ENCODE measurements around the gene CARD19.

Gene CARD19

GRCh38 chr9:93066978-93067603, 28.9 kb upstream of the CARD19 start:
- Histone ChIP-seq H3K4me1 (ENCODE audit: insufficient read depth, low read length) (peaks cover 14% of the 10 kb centered on the region), H3K9me3 (ENCODE audit: low read length) (no peaks in the 10 kb centered on the region), H3K9ac (ENCODE audit: low read length) (no peak overlapping the region), H3K36me3 (ENCODE audit: insufficient read depth, low read length) (no peaks in the 10 kb centered on the region), H3K27me3 (ENCODE audit: control insufficient read depth in 1 of 2, insufficient read depth in 2 of 2, low read length in 2 of 2) (no peaks in the 10 kb centered on the region), H3K27ac (ENCODE audit: low read depth, low read length) (no peak overlapping the region), H3K4me3 (ENCODE audit: low read depth in 1 of 2, low read length in 2 of 2) (no peak overlapping the region)

GRCh38 chr9:93068956-93069355, 27.1 kb upstream of the CARD19 start:
- no peak overlapping the region for H3K9ac ChIP-seq (ENCODE audit: low read length)
- no peaks in the 10 kb centered on the region for H3K36me3 ChIP-seq (ENCODE audit: insufficient read depth, low read length)
- no peak overlapping the region for H3K27ac ChIP-seq (ENCODE audit: low read depth, low read length)
- H3K4me3 ChIP-seq (ENCODE audit: low read depth in 1 of 2, low read length in 2 of 2) = no peak overlapping the region
- H3K9me3 ChIP-seq (ENCODE audit: low read length) = no peaks in the 10 kb centered on the region
- peaks cover 30% of the 10 kb centered on the region for H3K4me1 ChIP-seq (ENCODE audit: insufficient read depth, low read length)
- no peaks in the 10 kb centered on the region for H3K27me3 ChIP-seq (ENCODE audit: control insufficient read depth in 1 of 2, insufficient read depth in 2 of 2, low read length in 2 of 2)

- H3K9ac ChIP-seq (ENCODE audit: low read length) = no peak overlapping the region
- no peak overlapping the region for H3K4me3 ChIP-seq (ENCODE audit: low read depth in 1 of 2, low read length in 2 of 2)
- H3K27me3 ChIP-seq (ENCODE audit: control insufficient read depth in 1 of 2, insufficient read depth in 2 of 2, low read length in 2 of 2) = no peaks in the 10 kb centered on the region
- peaks cover 37% of the 10 kb centered on the region for H3K4me1 ChIP-seq (ENCODE audit: insufficient read depth, low read length)
- H3K36me3 ChIP-seq (ENCODE audit: insufficient read depth, low read length) = no peaks in the 10 kb centered on the region
- no peaks in the 10 kb centered on the region for H3K9me3 ChIP-seq (ENCODE audit: low read length)
- no peak overlapping the region for H3K27ac ChIP-seq (ENCODE audit: low read depth, low read length)
Observed at GRCh38 chr9:93071464-93071863, 24.6 kb upstream of the CARD19 start.

GRCh38 chr9:93072383-93072795, 23.6 kb upstream of the CARD19 start:
- no peaks in the 10 kb centered on the region for H3K9me3 ChIP-seq (ENCODE audit: low read length)
- no peak overlapping the region for H3K9ac ChIP-seq (ENCODE audit: low read length)
- H3K36me3 ChIP-seq (ENCODE audit: insufficient read depth, low read length) = no peaks in the 10 kb centered on the region
- H3K4me3 ChIP-seq (ENCODE audit: low read depth in 1 of 2, low read length in 2 of 2) = peak overlapping the region in 1 of 2 donors; percentile 28
- H3K27me3 ChIP-seq (ENCODE audit: control insufficient read depth in 1 of 2, insufficient read depth in 2 of 2, low read length in 2 of 2) = no peaks in the 10 kb centered on the region
- no peak overlapping the region for H3K27ac ChIP-seq (ENCODE audit: low read depth, low read length)
- H3K4me1 ChIP-seq (ENCODE audit: insufficient read depth, low read length) = peaks cover 37% of the 10 kb centered on the region

- H3K9ac ChIP-seq (ENCODE audit: low read length) = no peak overlapping the region
- H3K27ac ChIP-seq (ENCODE audit: low read depth, low read length) = no peak overlapping the region
- H3K4me3 ChIP-seq (ENCODE audit: low read depth in 1 of 2, low read length in 2 of 2) = no peak overlapping the region
- no peaks in the 10 kb centered on the region for H3K27me3 ChIP-seq (ENCODE audit: control insufficient read depth in 1 of 2, insufficient read depth in 2 of 2, low read length in 2 of 2)
- H3K36me3 ChIP-seq (ENCODE audit: insufficient read depth, low read length) = no peaks in the 10 kb centered on the region
- H3K9me3 ChIP-seq (ENCODE audit: low read length) = no peaks in the 10 kb centered on the region
- H3K4me1 ChIP-seq (ENCODE audit: insufficient read depth, low read length) = peaks cover 32% of the 10 kb centered on the region
Observed at GRCh38 chr9:93076101-93076791, 19.8 kb upstream of the CARD19 start.

- Histone ChIP-seq H3K9ac (ENCODE audit: low read length) (no peak overlapping the region), H3K4me1 (ENCODE audit: insufficient read depth, low read length) (peaks cover 27% of the 10 kb centered on the region), H3K27ac (ENCODE audit: low read depth, low read length) (no peak overlapping the region), H3K9me3 (ENCODE audit: low read length) (no peaks in the 10 kb centered on the region), H3K4me3 (ENCODE audit: low read depth in 1 of 2, low read length in 2 of 2) (no peak overlapping the region), H3K36me3 (ENCODE audit: insufficient read depth, low read length) (no peaks in the 10 kb centered on the region), H3K27me3 (ENCODE audit: control insufficient read depth in 1 of 2, insufficient read depth in 2 of 2, low read length in 2 of 2) (no peaks in the 10 kb centered on the region)
Observed at GRCh38 chr9:93076792-93077128, 19.3 kb upstream of the CARD19 start.

GRCh38 chr9:93077367-93077766, 18.6 kb upstream of the CARD19 start:
- H3K36me3 ChIP-seq (ENCODE audit: insufficient read depth, low read length) = no peaks in the 10 kb centered on the region
- peaks cover 21% of the 10 kb centered on the region for H3K4me1 ChIP-seq (ENCODE audit: insufficient read depth, low read length)
- H3K4me3 ChIP-seq (ENCODE audit: low read depth in 1 of 2, low read length in 2 of 2) = no peak overlapping the region
- no peaks in the 10 kb centered on the region for H3K27me3 ChIP-seq (ENCODE audit: control insufficient read depth in 1 of 2, insufficient read depth in 2 of 2, low read length in 2 of 2)
- H3K27ac ChIP-seq (ENCODE audit: low read depth, low read length) = no peak overlapping the region
- H3K9ac ChIP-seq (ENCODE audit: low read length) = no peak overlapping the region
- no peaks in the 10 kb centered on the region for H3K9me3 ChIP-seq (ENCODE audit: low read length)

- Histone ChIP-seq H3K9me3 (ENCODE audit: low read length) (no peaks in the 10 kb centered on the region), H3K9ac (ENCODE audit: low read length) (no peak overlapping the region), H3K4me1 (ENCODE audit: insufficient read depth, low read length) (peaks cover 16% of the 10 kb centered on the region), H3K27ac (ENCODE audit: low read depth, low read length) (no peak overlapping the region), H3K27me3 (ENCODE audit: control insufficient read depth in 1 of 2, insufficient read depth in 2 of 2, low read length in 2 of 2) (no peaks in the 10 kb centered on the region), H3K36me3 (ENCODE audit: insufficient read depth, low read length) (no peaks in the 10 kb centered on the region), H3K4me3 (ENCODE audit: low read depth in 1 of 2, low read length in 2 of 2) (no peak overlapping the region)
Observed at GRCh38 chr9:93077811-93078210, 18.2 kb upstream of the CARD19 start.

- Histone ChIP-seq H3K4me1 (ENCODE audit: insufficient read depth, low read length) (peaks cover 3% of the 10 kb centered on the region), H3K9me3 (ENCODE audit: low read length) (no peaks in the 10 kb centered on the region), H3K4me3 (ENCODE audit: low read depth in 1 of 2, low read length in 2 of 2) (no peak overlapping the region), H3K36me3 (ENCODE audit: insufficient read depth, low read length) (no peaks in the 10 kb centered on the region), H3K9ac (ENCODE audit: low read length) (no peak overlapping the region), H3K27ac (ENCODE audit: low read depth, low read length) (no peak overlapping the region), H3K27me3 (ENCODE audit: control insufficient read depth in 1 of 2, insufficient read depth in 2 of 2, low read length in 2 of 2) (no peaks in the 10 kb centered on the region)
Observed at GRCh38 chr9:93079371-93079770, 16.6 kb upstream of the CARD19 start.

- Histone ChIP-seq H3K27me3 (ENCODE audit: control insufficient read depth in 1 of 2, insufficient read depth in 2 of 2, low read length in 2 of 2) (no peaks in the 10 kb centered on the region), H3K36me3 (ENCODE audit: insufficient read depth, low read length) (no peaks in the 10 kb centered on the region), H3K4me3 (ENCODE audit: low read depth in 1 of 2, low read length in 2 of 2) (no peak overlapping the region)
Observed at GRCh38 chr9:93080406-93080805, 15.6 kb upstream of the CARD19 start.

GRCh38 chr9:93081081-93081529, 14.9 kb upstream of the CARD19 start:
- Histone ChIP-seq H3K36me3 (ENCODE audit: insufficient read depth, low read length) (no peaks in the 10 kb centered on the region), H3K9me3 (ENCODE audit: low read length) (no peaks in the 10 kb centered on the region), H3K4me3 (ENCODE audit: low read depth in 1 of 2, low read length in 2 of 2) (no peak overlapping the region), H3K27ac (ENCODE audit: low read depth, low read length) (no peak overlapping the region), H3K4me1 (ENCODE audit: insufficient read depth, low read length) (no peaks in the 10 kb centered on the region), H3K27me3 (ENCODE audit: control insufficient read depth in 1 of 2, insufficient read depth in 2 of 2, low read length in 2 of 2) (no peaks in the 10 kb centered on the region), H3K9ac (ENCODE audit: low read length) (no peak overlapping the region)

More at GRCh38 chr9:93080406-93080805, 15.6 kb upstream of the CARD19 start:
- Histone ChIP-seq H3K9me3 (ENCODE audit: low read length) (no peaks in the 10 kb centered on the region), H3K27ac (ENCODE audit: low read depth, low read length) (no peak overlapping the region), H3K4me1 (ENCODE audit: insufficient read depth, low read length) (no peaks in the 10 kb centered on the region), H3K9ac (ENCODE audit: low read length) (no peak overlapping the region)

GRCh38 chr9:93081931-93082330, 14.1 kb upstream of the CARD19 start:
- Histone ChIP-seq H3K4me1 (ENCODE audit: insufficient read depth, low read length) (no peaks in the 10 kb centered on the region), H3K9ac (ENCODE audit: low read length) (no peak overlapping the region), H3K27ac (ENCODE audit: low read depth, low read length) (no peak overlapping the region), H3K27me3 (ENCODE audit: control insufficient read depth in 1 of 2, insufficient read depth in 2 of 2, low read length in 2 of 2) (no peaks in the 10 kb centered on the region), H3K9me3 (ENCODE audit: low read length) (no peaks in the 10 kb centered on the region), H3K36me3 (ENCODE audit: insufficient read depth, low read length) (no peaks in the 10 kb centered on the region), H3K4me3 (ENCODE audit: low read depth in 1 of 2, low read length in 2 of 2) (no peak overlapping the region)
